ENCODE data around the gene FCRLB.

FCRLB gene

DNA sequence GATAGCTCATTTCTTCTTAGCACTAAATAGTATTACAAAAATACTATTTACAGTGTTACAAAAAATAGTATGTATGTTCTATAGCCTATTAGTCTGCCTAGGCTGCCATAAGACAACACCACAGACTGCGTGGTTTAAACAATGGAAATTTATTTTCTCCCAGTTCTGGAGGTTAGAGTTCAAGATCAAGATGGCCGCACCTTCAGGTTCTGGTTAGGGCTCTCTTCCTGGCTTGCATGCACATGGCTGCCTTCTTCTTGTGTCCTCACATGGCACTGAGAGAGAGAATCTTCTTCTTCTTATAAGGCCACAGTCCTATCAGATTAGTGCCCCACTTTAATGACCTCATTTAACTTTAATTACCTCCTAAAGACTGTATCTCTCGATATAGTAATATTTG lies 48.9 kb downstream of the FCRLB start:
- TF ChIP-seq, protein P1, sequence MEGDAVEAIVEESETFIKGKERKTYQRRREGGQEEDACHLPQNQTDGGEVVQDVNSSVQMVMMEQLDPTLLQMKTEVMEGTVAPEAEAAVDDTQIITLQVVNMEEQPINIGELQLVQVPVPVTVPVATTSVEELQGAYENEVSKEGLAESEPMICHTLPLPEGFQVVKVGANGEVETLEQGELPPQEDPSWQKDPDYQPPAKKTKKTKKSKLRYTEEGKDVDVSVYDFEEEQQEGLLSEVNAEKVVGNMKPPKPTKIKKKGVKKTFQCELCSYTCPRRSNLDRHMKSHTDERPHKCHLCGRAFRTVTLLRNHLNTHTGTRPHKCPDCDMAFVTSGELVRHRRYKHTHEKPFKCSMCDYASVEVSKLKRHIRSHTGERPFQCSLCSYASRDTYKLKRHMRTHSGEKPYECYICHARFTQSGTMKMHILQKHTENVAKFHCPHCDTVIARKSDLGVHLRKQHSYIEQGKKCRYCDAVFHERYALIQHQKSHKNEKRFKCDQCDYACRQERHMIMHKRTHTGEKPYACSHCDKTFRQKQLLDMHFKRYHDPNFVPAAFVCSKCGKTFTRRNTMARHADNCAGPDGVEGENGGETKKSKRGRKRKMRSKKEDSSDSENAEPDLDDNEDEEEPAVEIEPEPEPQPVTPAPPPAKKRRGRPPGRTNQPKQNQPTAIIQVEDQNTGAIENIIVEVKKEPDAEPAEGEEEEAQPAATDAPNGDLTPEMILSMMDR (conservative IDR thresholded peaks at IDR 0.05; ENCODE audit: low read length): no peak
- H3K4me3 ChIP-seq (ENCODE audit: low read length): no peak overlapping the region

DNA sequence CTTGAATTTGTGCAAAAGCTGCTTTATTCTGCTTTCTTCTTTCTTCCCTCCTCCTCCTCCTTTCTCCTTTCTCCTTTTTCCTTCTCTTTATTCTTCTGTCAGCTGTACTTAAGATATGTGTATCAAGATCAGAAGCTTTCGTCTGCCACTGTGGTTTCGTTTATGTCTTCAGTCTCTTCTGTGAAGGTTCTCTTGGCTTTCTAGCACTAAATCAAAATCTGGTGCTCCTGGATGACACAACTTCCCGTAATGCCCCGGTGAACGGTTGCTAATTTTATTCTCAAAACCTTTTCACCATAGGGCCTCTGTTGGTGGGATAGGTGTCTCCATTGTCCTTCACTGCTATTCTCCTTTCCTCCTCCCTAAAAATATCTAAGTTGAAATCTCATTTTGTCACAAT lies 49.8 kb downstream of the FCRLB start:
- TF ChIP-seq, protein P1 (conservative IDR thresholded peaks at IDR 0.05; ENCODE audit: low read length): no peak
- H3K4me3 ChIP-seq (ENCODE audit: low read length): no peak overlapping the region
- DNase-seq (ENCODE audit: low read depth): no peak

More for the DNA sequence above, 48.9 kb downstream of the FCRLB start:
- DNase-seq (ENCODE audit: low read depth): no peak

DNA sequence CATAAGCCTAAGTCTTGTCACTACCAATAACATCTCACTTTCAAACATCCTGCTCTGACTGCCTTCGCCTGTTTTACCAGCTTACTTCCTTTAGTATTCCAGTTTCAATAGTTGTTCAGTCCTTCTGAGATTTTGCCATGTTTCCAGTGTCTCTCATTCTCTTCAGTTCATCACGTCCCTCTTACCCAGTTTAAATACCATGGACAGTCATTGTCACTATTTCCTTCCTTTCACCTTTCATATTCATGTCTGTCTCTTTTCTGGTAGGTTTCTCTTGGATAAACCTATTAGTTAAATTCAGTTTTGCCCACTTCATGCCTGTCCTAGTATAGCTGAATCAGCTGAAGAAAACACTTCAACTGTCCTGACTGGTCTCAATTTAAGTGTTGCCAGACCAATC lies 50.6 kb downstream of the FCRLB start:
- H3K4me3 ChIP-seq (ENCODE audit: low read length): no peak overlapping the region
- DNase-seq (ENCODE audit: low read depth): no peak
- TF ChIP-seq, protein P1 (conservative IDR thresholded peaks at IDR 0.05; ENCODE audit: low read length): no peak

DNA sequence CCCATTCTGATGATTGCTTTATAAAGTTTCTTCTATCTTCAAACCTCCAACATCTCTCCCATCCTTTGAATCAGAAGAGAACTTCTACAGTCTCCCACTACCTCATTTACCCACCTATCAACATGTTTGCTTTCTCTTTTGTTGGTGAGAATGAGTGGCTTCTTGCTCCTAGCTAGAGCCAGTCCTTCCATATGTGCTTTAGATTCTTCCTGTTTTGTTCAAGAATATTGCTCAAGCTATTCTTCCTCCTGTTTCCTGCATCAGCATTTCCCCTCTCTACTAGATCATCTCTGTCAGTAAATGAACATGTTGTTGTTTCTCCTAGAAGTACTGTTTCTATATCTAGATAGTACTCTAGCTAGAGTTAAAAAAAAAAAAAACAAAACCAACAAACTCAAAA lies 51.1 kb downstream of the FCRLB start:
- TF ChIP-seq, protein P1 (conservative IDR thresholded peaks at IDR 0.05; ENCODE audit: low read length): no peak
- no peak overlapping the region for H3K4me3 ChIP-seq (ENCODE audit: low read length)
- no peak for DNase-seq (ENCODE audit: low read depth)

DNA sequence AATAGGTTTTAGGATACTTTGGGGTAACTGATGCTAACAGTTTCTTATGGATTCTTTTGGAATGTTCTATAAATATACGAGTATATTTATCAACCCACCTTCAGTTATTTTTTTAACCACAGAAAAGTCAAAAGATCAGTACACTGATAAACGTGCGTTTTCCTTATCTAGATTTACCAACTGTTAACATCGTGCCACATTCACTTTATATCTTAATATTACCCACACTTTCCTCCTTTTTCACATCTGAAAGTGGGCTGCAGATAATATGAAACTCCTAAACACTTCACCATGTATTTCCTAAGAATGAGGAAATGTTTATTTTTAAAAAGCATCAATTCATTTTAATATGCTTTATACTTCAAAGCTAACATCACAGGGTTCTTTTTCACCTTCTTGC lies 52.4 kb downstream of the FCRLB start:
- TF ChIP-seq, protein P1 (conservative IDR thresholded peaks at IDR 0.05; ENCODE audit: low read length): no peak
- DNase-seq (ENCODE audit: low read depth): no peak
- H3K4me3 ChIP-seq (ENCODE audit: low read length): no peak overlapping the region

DNA sequence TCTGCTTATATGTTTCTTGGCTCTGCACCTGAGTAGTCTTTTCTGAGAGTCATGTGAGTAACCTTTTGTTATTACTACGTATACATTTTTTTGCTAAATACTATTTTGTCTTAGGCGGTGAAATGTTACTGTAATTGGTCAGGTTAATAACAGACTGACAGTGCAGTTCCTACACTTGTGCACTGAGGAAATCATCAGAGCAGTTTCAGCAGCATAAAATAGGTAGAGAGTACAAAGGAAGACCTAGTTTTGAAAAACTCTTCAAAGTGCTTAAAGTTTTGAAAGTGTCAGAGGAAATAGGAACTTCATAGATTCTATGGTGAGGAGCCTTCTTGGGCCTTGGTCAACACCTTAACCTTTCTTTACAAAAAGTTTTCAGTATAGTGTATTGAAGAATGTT lies 55.9 kb downstream of the FCRLB start:
- no peak for DNase-seq (ENCODE audit: low read depth)
- TF ChIP-seq, protein P1 (conservative IDR thresholded peaks at IDR 0.05; ENCODE audit: low read length): no peak
- no peak overlapping the region for H3K4me3 ChIP-seq (ENCODE audit: low read length)
